RWPE2 (cell line): Measurements from ENCODE around the gene YJEFN3.

Experiments
- ATAC-seq: fragments of 200-7000 bp; cut with Tn5 transposase; 3 replicates; pipeline ENCODE4 v1.9.1; 2021; ENCODE audit warnings: low read depth
- DNase-seq: peaks from one replicate; pipeline ENCODE4 v3.0.0-alpha.2; 2020; ENCODE audit warnings: low spot score
- H3K27ac ChIP-seq: fragments of 450-650 bp; 2 replicates; pipeline ENCODE4 v1.5.1; 2017; ENCODE audit warnings: mild to moderate bottlenecking; ENCODE audit not compliant: poor library complexity, severe bottlenecking
- H3K27me3 ChIP-seq: fragments of 250-450 bp; sonication (Bioruptor Pico); 2 replicates; pipeline ENCODE4 v1.5.1; 2021; ENCODE audit warnings: mild to moderate bottlenecking, moderate library complexity; ENCODE audit not compliant: insufficient read depth, poor library complexity, severe bottlenecking
- H3K36me3 ChIP-seq: fragments of 250-450 bp; sonication (Bioruptor Pico); 2 replicates; pipeline ENCODE4 v1.5.1; 2020; ENCODE audit warnings: low read depth, mild to moderate bottlenecking, moderate library complexity
- H3K4me1 ChIP-seq: fragments of 250-450 bp; sonication (Bioruptor Pico); 2 replicates; pipeline ENCODE4 v1.5.1; 2021; ENCODE audit warnings: mild to moderate bottlenecking, moderate library complexity; ENCODE audit not compliant: insufficient read depth, poor library complexity, severe bottlenecking
- H3K4me3 ChIP-seq: fragments of 250-450 bp; sonication (Bioruptor Pico); 2 replicates; pipeline ENCODE4 v1.5.1; 2021; ENCODE audit warnings: mild to moderate bottlenecking, moderate library complexity; ENCODE audit not compliant: severe bottlenecking
- H3K9me3 ChIP-seq: fragments of 250-450 bp; sonication (Bioruptor Pico); 2 replicates; pipeline ENCODE4 v1.5.1; 2021; ENCODE audit warnings: mild to moderate bottlenecking, moderate library complexity; ENCODE audit not compliant: severe bottlenecking
- CTCF ChIP-seq: fragments of 450-650 bp; IDR thresholded peaks from one replicate; pipeline ENCODE4 v1.5.1; 2017; ENCODE audit warnings: mild to moderate bottlenecking, moderate library complexity; ENCODE audit not compliant: poor library complexity, severe bottlenecking

The YJEFN3 gene

GRCh38 chr19:19546751-19547162, 18.0 kb downstream of the YJEFN3 start:
- Histone ChIP-seq H3K27ac (no peak overlapping the region), H3K4me3 (no peak overlapping the region), H3K36me3 (no peaks in the 10 kb centered on the region), H3K4me1 (no peaks in the 10 kb centered on the region), H3K9me3 (no peaks in the 10 kb centered on the region), H3K27me3 (no peaks in the 10 kb centered on the region)
- no peak for TF ChIP-seq CTCF
- peak; percentile 15; the same call in 2 of the 3 replicates for ATAC-seq
- DNase-seq, result no peak

- no peaks in the 10 kb centered on the region for H3K4me1 ChIP-seq
- no peak overlapping the region for H3K27ac ChIP-seq
- DNase-seq (no peak), ATAC-seq (no peak)
- H3K4me3 ChIP-seq, result no peak overlapping the region
- TF ChIP-seq CTCF, result no peak
- no peaks in the 10 kb centered on the region for H3K36me3 ChIP-seq
- H3K9me3 ChIP-seq, result no peaks in the 10 kb centered on the region
- no peaks in the 10 kb centered on the region for H3K27me3 ChIP-seq
These were observed 19.1 kb downstream of the YJEFN3 start for GRCh38 chr19:19547674-19548336.

GRCh38 chr19:19548915-19549759, 20.4 kb downstream of the YJEFN3 start:
- H3K9me3 ChIP-seq, result no peaks in the 10 kb centered on the region
- H3K27me3 ChIP-seq, result no peaks in the 10 kb centered on the region

GRCh38 chr19:19549804-19550464, 21.2 kb downstream of the YJEFN3 start:
- no peak overlapping the region for H3K27ac ChIP-seq
- H3K9me3 ChIP-seq, result no peaks in the 10 kb centered on the region
- no peak for ATAC-seq
- no peak overlapping the region for H3K4me3 ChIP-seq
- H3K27me3 ChIP-seq, result no peaks in the 10 kb centered on the region
- H3K36me3 ChIP-seq, result no peaks in the 10 kb centered on the region
- no peaks in the 10 kb centered on the region for H3K4me1 ChIP-seq
- TF ChIP-seq CTCF, result no peak
- no peak for DNase-seq

More at GRCh38 chr19:19548915-19549759, 20.4 kb downstream of the YJEFN3 start:
- DNase-seq (no peak), ATAC-seq (no peak)
- H3K27ac ChIP-seq, result no peak overlapping the region
- H3K36me3 ChIP-seq, result no peaks in the 10 kb centered on the region
- no peak for TF ChIP-seq CTCF
- no peaks in the 10 kb centered on the region for H3K4me1 ChIP-seq
- no peak overlapping the region for H3K4me3 ChIP-seq
